ENCODE data around the gene GRIK3. TPM values are rescaled to one million over a fixed set of nuclear protein-coding genes. Genes with fewer than 3 reads are reported as not detected.

The GRIK3 gene
- total and polyA plus RNA-seq, 2 of the 8 experiments (the other 6 are each of a cell fraction or from before 2014, with no cell fraction given): 2.1 to 3.4 TPM

DNA sequence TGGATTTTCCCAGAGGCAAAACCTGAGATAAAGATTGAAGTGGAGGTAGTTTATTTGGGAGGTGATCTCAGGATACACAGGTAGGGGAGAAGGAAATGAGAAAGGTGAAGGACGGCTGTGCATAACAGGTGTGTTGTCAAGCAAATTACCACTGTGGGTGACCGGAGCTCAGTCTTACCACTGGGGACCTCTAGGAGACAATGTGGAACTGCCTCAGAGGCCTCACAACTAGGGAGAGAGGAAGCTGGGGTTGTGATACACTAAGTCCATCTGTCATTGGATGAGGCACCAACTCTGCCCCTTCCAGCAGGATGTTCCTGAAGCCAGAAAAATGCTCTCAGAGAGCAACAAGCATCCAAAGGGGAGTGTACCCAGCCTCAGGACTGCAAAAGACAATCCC is 32.6 kb downstream of the GRIK3 start:
- no peak for DNase-seq (ENCODE audit: low read depth in 1 of 2, low spot score in 2 of 2)
- H3K9me3 ChIP-seq (ENCODE audit: insufficient read depth in 2 of 2, low read depth in 1 of 2, low read length in 1 of 2): no peaks in the 10 kb centered on the region
- no peak overlapping the region for H2AK5ac ChIP-seq (ENCODE audit: low read depth, low read length)
- no peak overlapping the region for H3K4ac ChIP-seq (replicated peaks; ENCODE audit: insufficient read length, low read depth, low read length)
- H3K36me3 ChIP-seq (ENCODE audit: control insufficient read depth in 2 of 4, insufficient read depth in 4 of 4, low read length in 3 of 4): no peaks in the 10 kb centered on the region
- H2BK120ac ChIP-seq (replicated peaks; ENCODE audit: low read depth, low read length): no peak overlapping the region
- no peak overlapping the region for H2AFZ ChIP-seq (ENCODE audit: low read length)
- no peak overlapping the region for H3K4me2 ChIP-seq (ENCODE audit: insufficient read depth in 1 of 2, low read depth in 2 of 2, low read length in 2 of 2)
- H3K23me2 ChIP-seq (ENCODE audit: low read depth, low read length): no peaks in the 10 kb centered on the region
- H3K79me1 ChIP-seq (ENCODE audit: low read depth, low read length): no peaks in the 10 kb centered on the region; the same call in 1 of the 2 replicates
- ChIA-PET CTCF (ENCODE audit: partially characterized antibody) (interaction anchor here (0.6 to 2.4 kb wide), 9 partner anchors 9 to 415 kb away, joined by 3 to 9 read pairs (median 3); no protein-coding TSS in a partner anchor), POLR2A (ENCODE audit: partially characterized antibody) (no interaction called here)
- no peak overlapping the region for H3K4me3 ChIP-seq (ENCODE audit: extremely low read depth in 1 of 4, insufficient read depth in 2 of 4, low read depth in 3 of 4, low read length in 4 of 4)
- no peaks in the 10 kb centered on the region for H3K79me2 ChIP-seq (ENCODE audit: control insufficient read depth in 1 of 2, insufficient read depth in 2 of 2, low read length in 2 of 2)
- no peak overlapping the region for H3K27ac ChIP-seq (ENCODE audit: low read depth, low read length)
- H3K27me3 ChIP-seq (replicated peaks in 1 of 4; ENCODE audit: control insufficient read depth in 3 of 4, extremely low read depth in 1 of 4, insufficient read depth in 3 of 4, low read length in 3 of 4): no peaks in the 10 kb centered on the region
- H3K23ac ChIP-seq (ENCODE audit: insufficient read length): no peak overlapping the region
- no peak overlapping the region for H3K9ac ChIP-seq (replicated peaks in 1 of 4; ENCODE audit: extremely low read depth in 1 of 4, low read depth in 3 of 4, low read length in 3 of 4)
- H4K8ac ChIP-seq (ENCODE audit: extremely low read depth, insufficient read depth, low read length): no peak overlapping the region
- no peak for FAIRE-seq
- H4K91ac ChIP-seq (replicated peaks; ENCODE audit: insufficient read length, low read length): no peak overlapping the region
- no peak overlapping the region for H2BK15ac ChIP-seq (ENCODE audit: low read length)
- no peak overlapping the region for H3K14ac ChIP-seq (ENCODE audit: insufficient read length)
- no peak overlapping the region for H2BK12ac ChIP-seq (ENCODE audit: low read depth, low read length)
- H4K20me1 ChIP-seq (replicated peaks in 1 of 2; ENCODE audit: control insufficient read depth in 1 of 2, insufficient read depth in 2 of 2, low read length in 2 of 2): no peaks in the 10 kb centered on the region
- peaks cover 0 to 11% (median 10%) of the 10 kb centered on the region in 4 experiments; a peak in 5 of 7 replicates for H3K4me1 ChIP-seq (replicated peaks in 1 of 4; ENCODE audit: control insufficient read depth in 3 of 4, insufficient read depth in 4 of 4, low read length in 3 of 4)
- H3K56ac ChIP-seq (replicated peaks; ENCODE audit: insufficient read length, low read depth, low read length): no peak overlapping the region
- WGBS, 2 experiments (ENCODE audit: extremely low coverage in 1 of 2, insufficient coverage in 1 of 2, insufficient read length in 1 of 2, insufficient replicate concordance in 2 of 2, low coverage in 1 of 2, low lambda C conversion rate in 2 of 2, missing lambda C conversion rate in 1 of 2): 22% methylated on average over 2 of the region's 2 CpGs; no CpG with 5 or more reads in 1 of the 2 experiments
- H4K5ac ChIP-seq (ENCODE audit: insufficient read length, low read depth, low read length): no peak overlapping the region
- H2BK5ac ChIP-seq (ENCODE audit: low read depth, low read length): no peak overlapping the region
- H2BK20ac ChIP-seq (ENCODE audit: low read length): no peak overlapping the region
- no peak overlapping the region for H3K18ac ChIP-seq (ENCODE audit: extremely low read depth, low read length)
- no peak for TF ChIP-seq KDM5A (IDR thresholded peaks at IDR 0.05; ENCODE audit: low read length)
